HUDEP-2 (cell line): ENCODE results near the gene PCID2.

Experiments
- DNase-seq, 76 experiments: peaks; one replicate each; lab custom pipeline; 2025; ENCODE audit not compliant: unreplicated experiment in 76 of 76; lab: John Stamatoyannopoulos, UW

Gene PCID2

DNA sequence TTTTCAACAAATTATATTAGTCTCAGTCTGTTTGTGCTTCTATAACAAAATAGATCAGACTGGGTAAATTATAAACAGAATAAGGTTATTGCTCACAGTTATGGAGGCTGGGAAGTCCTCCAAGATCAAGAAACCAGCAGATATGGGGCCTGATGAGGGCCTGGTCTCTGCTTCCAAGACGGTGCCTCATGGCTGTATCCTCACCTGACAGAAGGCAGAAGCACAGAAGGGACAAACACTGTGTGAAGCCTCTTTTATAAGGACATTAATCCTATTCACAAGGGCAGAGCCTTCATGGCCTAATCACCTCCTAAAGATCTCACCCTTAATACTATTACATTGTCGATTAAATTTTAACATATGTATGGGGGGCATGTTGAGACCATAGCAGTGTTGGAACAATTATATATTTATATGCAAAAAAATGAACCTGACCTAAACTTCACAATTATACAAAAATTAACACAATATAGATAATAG lies 73.1 kb downstream of the PCID2 start:
- no peak for DNase-seq

GRCh38 chr13:113129921-113130750 lies 78.3 kb downstream of the PCID2 start:
- DNase-seq: no peak

- no peak for DNase-seq
Observed at GRCh38 chr13:113129480-113129879, 79.0 kb downstream of the PCID2 start.
